Right atrium auricular region (tissue), 2 donors: ENCODE measurements around the gene TNNI3. TPM values are rescaled to one million over a fixed set of nuclear protein-coding genes. Genes with fewer than 3 reads are reported as not detected.

Source experiments
- DNase-seq: peaks from one replicate; pipeline ENCODE4 v3.0.0-alpha.2; 2019; ENCODE audit warnings: low spot score
- H3K27ac ChIP-seq, 2 donors: fragments of 200-600 bp; sonication (generic); 1 replicate in 1 of 2; 2 replicates in 1 of 2; pipeline ENCODE4 v1.5.1; 2016 to 2019
- H3K27me3 ChIP-seq, 2 donors: fragments of 200-600 bp; sonication (generic); one replicate each; pipeline versions ENCODE4 v1.5.1 to v1.6.0; 2017 to 2019
- H3K36me3 ChIP-seq: fragments of 200-600 bp; sonication (generic); one replicate; pipeline ENCODE4 v1.5.1; 2016
- H3K4me1 ChIP-seq, 2 donors: fragments of 200-600 bp; sonication (generic); one replicate each; pipeline versions ENCODE4 v1.5.1 to v1.6.0; 2017 to 2019
- H3K4me3 ChIP-seq, 2 donors: fragments of 200-600 bp; sonication (generic); 1 replicate in 1 of 2; 2 replicates in 1 of 2; pipeline ENCODE4 v1.5.1; 2017 to 2019; ENCODE audit warnings: mild to moderate bottlenecking in 1 of 2, moderate library complexity in 1 of 2
- H3K9me3 ChIP-seq, 2 donors: fragments of 200-600 bp; sonication (generic); one replicate each; pipeline ENCODE4 v1.5.1; 2019
- microRNA-seq, 2 donors: library from miRNA; unstranded; fragments of <30 nt; microRNA quantifications; one replicate each; pipeline ENCODE4, GENCODE V29; 2016 to 2017; ENCODE audit warnings: borderline number of aligned reads in 2 of 2, borderline replicate concordance in 1 of 2
- total RNA-seq, 2 donors: library from RNA; depleted of rRNA; stranded (reverse); fragments of >200 nt; gene quantifications; one replicate each; pipeline ENCODE4 v1.1.0, GENCODE V29; 2016
- TF ChIP-seq, protein P1 (sequence below), 2 donors: fragments of 200-600 bp; sonication (generic); IDR thresholded peaks; one replicate each; pipeline ENCODE4 v1.5.1; 2019; ENCODE audit warnings: antibody characterized with exemption in 2 of 2

The TNNI3 gene
- total RNA-seq, 2 donors from 2014 or later, result 3,822 to 4,003 TPM

DNA sequence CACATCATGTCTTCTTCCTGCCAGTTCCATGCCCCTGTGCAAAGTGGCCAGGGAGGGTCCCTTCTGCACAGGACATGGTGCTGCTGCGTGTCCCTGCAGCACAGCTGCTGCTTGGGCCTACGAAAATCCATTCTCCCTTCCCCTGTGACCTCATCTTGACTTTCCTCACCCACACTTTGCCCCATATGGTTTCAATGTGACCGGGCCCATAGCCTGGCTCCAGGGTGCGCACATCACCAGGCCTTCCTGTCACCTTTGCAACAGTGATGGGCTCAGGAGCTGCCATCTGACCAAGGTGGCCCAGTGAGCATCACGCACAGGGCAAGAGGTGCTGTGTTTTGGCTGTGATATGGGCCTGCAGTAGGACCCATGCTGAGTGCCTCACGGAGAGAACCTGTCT lies 50.9 kb downstream of the TNNI3 start:
- peaks cover 48% of the 10 kb centered on the region for H3K36me3 ChIP-seq
- H3K4me1 ChIP-seq, result peaks cover 0 to 4% of the 10 kb centered on the region in 2 donors
- H3K4me3 ChIP-seq, result no peak overlapping the region
- no peak overlapping the region for H3K27ac ChIP-seq
- DNase-seq, result no peak
- TF ChIP-seq, protein P1, sequence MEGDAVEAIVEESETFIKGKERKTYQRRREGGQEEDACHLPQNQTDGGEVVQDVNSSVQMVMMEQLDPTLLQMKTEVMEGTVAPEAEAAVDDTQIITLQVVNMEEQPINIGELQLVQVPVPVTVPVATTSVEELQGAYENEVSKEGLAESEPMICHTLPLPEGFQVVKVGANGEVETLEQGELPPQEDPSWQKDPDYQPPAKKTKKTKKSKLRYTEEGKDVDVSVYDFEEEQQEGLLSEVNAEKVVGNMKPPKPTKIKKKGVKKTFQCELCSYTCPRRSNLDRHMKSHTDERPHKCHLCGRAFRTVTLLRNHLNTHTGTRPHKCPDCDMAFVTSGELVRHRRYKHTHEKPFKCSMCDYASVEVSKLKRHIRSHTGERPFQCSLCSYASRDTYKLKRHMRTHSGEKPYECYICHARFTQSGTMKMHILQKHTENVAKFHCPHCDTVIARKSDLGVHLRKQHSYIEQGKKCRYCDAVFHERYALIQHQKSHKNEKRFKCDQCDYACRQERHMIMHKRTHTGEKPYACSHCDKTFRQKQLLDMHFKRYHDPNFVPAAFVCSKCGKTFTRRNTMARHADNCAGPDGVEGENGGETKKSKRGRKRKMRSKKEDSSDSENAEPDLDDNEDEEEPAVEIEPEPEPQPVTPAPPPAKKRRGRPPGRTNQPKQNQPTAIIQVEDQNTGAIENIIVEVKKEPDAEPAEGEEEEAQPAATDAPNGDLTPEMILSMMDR (IDR thresholded peaks at IDR 0.05), result no peak
- H3K27me3 ChIP-seq, result no peaks in the 10 kb centered on the region
- peaks cover 0 to 8% of the 10 kb centered on the region in 2 donors for H3K9me3 ChIP-seq

DNA sequence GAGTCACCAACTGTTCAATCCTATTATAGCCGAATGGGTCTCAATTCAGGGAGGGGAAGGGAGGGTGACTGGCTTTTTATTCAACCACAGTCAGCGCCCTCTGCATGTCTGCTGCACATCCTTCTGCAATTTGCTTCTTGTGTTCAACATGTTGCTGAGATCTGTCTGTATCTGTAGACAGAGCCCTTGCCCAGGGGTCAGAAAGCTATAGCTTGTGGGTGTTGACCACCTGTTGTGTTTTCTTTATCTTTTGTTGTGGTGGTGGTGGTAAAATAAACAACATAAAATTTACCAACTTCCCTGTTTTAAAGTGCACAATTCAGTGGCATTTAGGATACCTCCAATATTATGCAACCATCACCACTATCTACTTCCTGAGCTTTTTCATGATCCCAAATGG lies 52.3 kb downstream of the TNNI3 start:
- no peak overlapping the region for H3K4me3 ChIP-seq
- no peak overlapping the region for H3K27ac ChIP-seq
- DNase-seq, result no peak
- H3K4me1 ChIP-seq, result peaks cover 0 to 4% of the 10 kb centered on the region in 2 donors
- H3K36me3 ChIP-seq, result peaks cover 57% of the 10 kb centered on the region
- peaks cover 0 to 8% of the 10 kb centered on the region in 2 donors for H3K9me3 ChIP-seq
- H3K27me3 ChIP-seq, result no peaks in the 10 kb centered on the region
- TF ChIP-seq, protein P1 (IDR thresholded peaks at IDR 0.05), result no peak

DNA sequence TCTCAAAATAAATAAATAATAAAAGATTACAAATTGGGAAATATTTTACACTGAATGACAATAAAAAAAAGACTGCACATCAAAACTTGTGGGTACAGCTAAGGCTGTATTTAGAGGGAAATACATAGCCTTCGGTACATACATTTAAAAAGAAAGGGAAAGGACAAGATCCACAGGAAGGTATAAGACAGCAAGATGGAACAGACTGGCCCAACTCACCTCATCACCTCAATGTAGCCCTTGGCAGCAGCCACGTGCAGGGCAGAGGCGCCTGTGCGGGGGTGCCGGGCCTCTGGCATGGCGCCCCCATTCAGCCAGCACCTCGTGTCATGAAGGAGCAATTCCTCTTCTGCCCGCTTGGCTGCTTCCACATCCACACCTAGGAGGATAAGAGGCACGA lies 54.3 kb downstream of the TNNI3 start:
- Histone ChIP-seq H3K27me3 (no peaks in the 10 kb centered on the region), H3K9me3 (peaks cover 0 to 8% of the 10 kb centered on the region in 2 donors), H3K4me3 (no peak overlapping the region), H3K27ac (no peak overlapping the region), H3K36me3 (peaks cover 60% of the 10 kb centered on the region), H3K4me1 (peaks cover 0 to 20% of the 10 kb centered on the region in 2 donors)
- TF ChIP-seq, protein P1 (IDR thresholded peaks at IDR 0.05), result no peak
- no peak for DNase-seq

Small RNAs within 50 kb of the gene (microRNA-seq; reads per million reads assigned to microRNA genes)
- gene MIR7975, result 0 reads per million in 2 donors

Other genes with a start within 250 kb of the TNNI3 start
- gene NLRP7, start 210.2 kb downstream of the TNNI3 start, total RNA-seq, result not detected
- under 1 TPM; 0.20 to 0.26 TPM for gene NLRP2, start 191.4 kb downstream of the TNNI3 start, total RNA-seq
- gene GP6, start 119.5 kb downstream of the TNNI3 start, total RNA-seq, result under 1 TPM in 1 of 2 donors, not detected in 1; 0.16 TPM
- 10 to 100 TPM; 26.5 to 28.1 TPM for gene RDH13, start 94.6 kb downstream of the TNNI3 start, total RNA-seq
- 10 to 100 TPM in 1 of 2 donors, 1 to 10 TPM in 1; 6.7 to 13.8 TPM for gene EPS8L1, start 81.9 kb downstream of the TNNI3 start, total RNA-seq
- gene PPP1R12C, start 40.1 kb downstream of the TNNI3 start, total RNA-seq, result 100 to 1,000 TPM in 1 of 2 donors, 10 to 100 TPM in 1; 98.9 to 205 TPM
- 10 to 100 TPM in 1 of 2 donors, 1 to 10 TPM in 1; 6.8 to 46.5 TPM for gene TNNT1, start 8.5 kb downstream of the TNNI3 start, total RNA-seq
- 1 to 10 TPM in 1 of 2 donors, under 1 TPM in 1; 0.89 to 2.7 TPM for gene DNAAF3, start 8.9 kb upstream of the TNNI3 start, total RNA-seq
- under 1 TPM in 1 of 2 donors, not detected in 1; 0.08 TPM for gene SYT5, start 22.6 kb upstream of the TNNI3 start, total RNA-seq
- 1 to 10 TPM; 1.3 to 7.8 TPM for gene PTPRH, start 51.8 kb upstream of the TNNI3 start, total RNA-seq
- 1 to 10 TPM in 1 of 2 donors, not detected in 1; 1.3 TPM for gene TMEM86B, start 71.0 kb upstream of the TNNI3 start, total RNA-seq
- 10 to 100 TPM; 28.7 to 35.5 TPM for gene PPP6R1, start 101.3 kb upstream of the TNNI3 start, total RNA-seq
- gene HSPBP1, start 122.4 kb upstream of the TNNI3 start, total RNA-seq, result 10 to 100 TPM; 29.6 to 35.8 TPM
- gene BRSK1, start 126.3 kb upstream of the TNNI3 start, total RNA-seq, result 10 to 100 TPM in 1 of 2 donors, 1 to 10 TPM in 1; 5.6 to 15.6 TPM
- gene TMEM150B, start 167.6 kb upstream of the TNNI3 start, total RNA-seq, result 1 to 10 TPM in 1 of 2 donors, not detected in 1; 3.3 TPM
- gene KMT5C, start 182.1 kb upstream of the TNNI3 start, total RNA-seq, result 1 to 10 TPM; 2.4 to 3.3 TPM
- gene COX6B2, start 197.0 kb upstream of the TNNI3 start, total RNA-seq, result not detected
- not detected for gene GARIN5B, start 205.5 kb upstream of the TNNI3 start, total RNA-seq
- gene IL11, start 212.7 kb upstream of the TNNI3 start, total RNA-seq, result under 1 TPM in 1 of 2 donors, not detected in 1; 0.16 TPM
- not detected for gene TMEM190, start 219.1 kb upstream of the TNNI3 start, total RNA-seq
- gene TMEM238, start 226.6 kb upstream of the TNNI3 start, total RNA-seq, result 1 to 10 TPM in 1 of 2 donors, not detected in 1; 1.2 TPM
- gene RPL28, start 228.2 kb upstream of the TNNI3 start, total RNA-seq, result 100 to 1,000 TPM; 175 to 319 TPM